Fibroblast of skin of scalp (primary cell): ENCODE data around the gene CCDC158.
"Not testable (repeated sequence)": the region's sequence is repeated elsewhere in the genome, so short reads cannot be mapped to it uniquely, and the experiment has no call there.

Experiments
- DNase-seq: peaks from one replicate; pipeline ENCODE4 v3.0.0-alpha.2; 2013

CCDC158 gene

DNA sequence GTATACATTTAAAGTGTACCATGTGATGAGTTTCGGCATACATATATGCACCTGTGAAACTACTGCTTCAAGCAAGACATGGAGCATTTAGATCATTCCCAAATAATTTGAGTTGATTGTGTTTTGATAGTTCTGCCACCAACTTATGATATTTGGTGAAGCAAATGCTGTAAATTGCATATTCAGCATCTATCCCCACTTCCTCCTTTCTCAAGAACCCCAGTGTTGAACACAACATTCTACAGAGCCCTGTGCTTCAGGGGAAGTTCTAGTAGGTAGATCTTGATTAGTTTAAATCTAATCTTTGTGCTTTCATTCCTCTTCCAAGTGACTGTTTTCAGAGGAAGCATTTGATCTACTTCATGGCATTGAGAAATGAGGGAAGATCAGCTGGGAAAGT is 8.7 kb upstream of the CCDC158 start:
- DNase-seq, result no peak

DNA sequence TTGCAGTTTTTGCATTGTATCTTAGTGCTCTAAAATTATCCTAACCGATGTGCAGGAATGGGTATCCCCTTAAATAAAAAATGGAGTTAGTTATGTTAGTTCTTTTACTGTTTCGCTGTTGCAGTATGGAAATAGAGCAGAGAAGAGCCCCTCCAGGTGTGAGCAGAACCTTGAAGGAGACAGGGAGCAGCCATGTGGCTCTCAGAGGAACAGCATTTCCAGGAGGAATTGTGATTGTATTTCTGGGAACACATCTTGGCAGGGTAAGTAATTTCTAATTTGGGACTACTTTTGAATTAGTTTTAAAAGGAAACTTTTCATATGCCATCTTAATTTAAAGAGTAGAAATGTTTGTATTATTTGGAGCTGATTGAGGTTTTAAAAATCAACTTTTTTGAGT is 5.3 kb upstream of the CCDC158 start:
- DNase-seq, result no peak

DNA sequence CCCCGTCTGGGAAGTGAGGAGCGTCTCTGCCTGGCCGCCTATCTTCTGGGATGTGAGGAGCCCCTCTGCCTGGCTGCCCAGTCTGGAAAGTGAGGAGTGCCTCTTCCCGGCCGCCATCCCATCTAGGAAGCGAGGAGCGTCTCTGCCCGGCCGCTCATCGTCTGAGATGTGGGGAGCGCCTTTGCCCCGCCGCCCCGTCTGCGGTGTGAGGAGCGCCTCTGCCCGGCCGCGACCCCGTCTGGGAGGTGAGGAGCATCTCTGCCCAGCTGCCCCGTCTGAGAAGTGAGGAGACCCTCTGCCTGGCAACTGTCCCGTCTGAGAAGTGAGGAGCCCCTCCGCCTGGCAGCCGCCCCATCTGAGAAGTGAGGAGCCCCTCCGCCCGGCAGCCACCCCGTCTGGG is 2.2 kb upstream of the CCDC158 start:
- not testable (repeated sequence) for DNase-seq

DNA sequence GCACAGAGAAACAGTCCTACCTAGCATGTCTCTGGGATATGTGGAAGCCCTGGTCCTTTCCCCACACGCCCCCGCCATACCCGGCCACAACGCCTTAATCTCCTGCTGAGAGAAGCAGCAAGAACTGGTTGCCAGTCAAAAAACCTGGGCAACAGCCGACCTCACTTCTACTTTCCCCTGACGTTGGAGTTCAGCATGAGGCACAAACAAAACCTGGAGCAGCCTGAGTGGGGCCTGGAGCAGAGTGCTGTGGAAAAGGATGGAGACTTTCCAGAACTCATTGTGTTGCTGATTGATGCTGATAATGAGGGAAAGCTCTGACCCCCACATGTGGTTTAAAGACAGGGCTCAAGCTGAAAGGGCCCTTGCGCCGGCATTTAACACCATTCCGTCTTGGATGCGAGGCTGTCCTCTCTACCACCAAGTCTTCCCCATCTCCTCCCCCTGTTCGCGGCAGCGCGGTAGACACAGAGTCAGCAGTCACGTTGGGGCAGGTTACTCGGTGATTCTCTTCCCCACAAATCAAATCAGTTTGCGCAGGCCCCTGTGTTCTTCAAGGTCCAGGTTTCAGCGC is 666 bp downstream of the CCDC158 start:
- DNase-seq, result no peak

DNA sequence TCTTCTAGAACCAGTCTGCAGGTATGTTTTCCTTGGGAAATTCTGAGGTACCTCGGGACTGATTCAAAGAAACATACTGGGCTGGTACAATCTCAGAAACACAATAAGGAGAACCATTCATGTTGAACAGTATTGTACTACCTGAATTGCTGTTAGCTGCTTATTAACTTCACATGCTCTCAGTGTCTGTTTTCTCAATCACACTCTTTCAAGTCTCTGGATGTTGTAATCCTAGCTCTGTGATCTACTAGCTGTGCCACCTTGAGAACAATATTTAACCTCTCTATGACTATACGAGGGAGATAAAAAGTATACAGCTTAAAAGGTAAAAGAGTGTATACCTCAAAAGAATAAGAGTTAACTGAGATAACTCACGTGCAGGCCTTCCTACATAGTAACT is 10.3 kb downstream of the CCDC158 start:
- DNase-seq, result no peak

DNA sequence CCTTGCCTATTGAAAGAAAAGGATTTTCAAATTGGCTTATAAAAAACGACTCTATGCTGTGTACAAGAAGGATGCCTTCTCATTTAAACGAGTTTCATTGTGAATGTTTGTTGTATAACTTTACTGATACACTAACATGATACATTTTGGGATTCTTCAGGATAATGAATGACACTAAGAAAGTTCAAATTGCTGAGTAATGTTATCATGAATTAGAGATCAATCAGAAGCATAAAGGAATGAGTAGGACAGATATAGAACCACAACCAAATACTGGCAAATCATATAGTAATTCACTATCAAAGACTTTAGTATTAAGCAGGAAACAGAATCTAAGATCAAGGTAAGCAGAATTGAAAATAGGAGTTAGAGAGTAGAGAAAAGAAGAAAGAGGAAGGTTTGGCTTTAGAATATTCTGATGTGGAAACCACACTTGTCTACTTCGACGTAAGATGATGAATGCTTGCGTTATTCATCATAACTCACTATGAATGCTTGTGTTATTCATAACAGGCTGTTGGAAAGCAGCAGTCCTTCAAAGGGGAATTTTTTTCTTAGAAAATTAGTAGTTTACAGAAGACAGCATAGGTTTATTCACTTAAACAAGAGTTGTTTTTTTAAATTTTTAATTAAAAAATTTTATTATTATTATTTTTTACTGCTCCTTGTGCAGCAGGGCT is 13.4 kb downstream of the CCDC158 start:
- peak; percentile 8 for DNase-seq

DNA sequence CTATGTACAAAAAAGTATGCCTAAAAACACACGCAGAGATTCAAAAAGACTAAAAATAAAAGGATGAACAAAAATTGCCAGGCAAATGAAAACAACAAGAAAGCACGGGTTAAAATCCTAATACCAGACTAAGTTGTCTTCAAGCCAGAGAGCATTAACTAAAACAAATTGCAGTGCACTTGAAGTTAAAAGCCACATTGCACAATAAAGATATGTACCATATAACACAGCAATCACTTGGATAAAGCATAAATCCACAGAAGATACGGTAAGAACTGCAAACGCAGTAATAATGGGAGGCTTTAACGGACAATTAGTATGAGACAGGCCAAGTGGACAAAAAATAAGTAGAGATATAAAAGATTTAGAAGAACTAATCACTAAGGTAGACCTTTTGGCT is 14.9 kb downstream of the CCDC158 start:
- DNase-seq, result no peak

DNA sequence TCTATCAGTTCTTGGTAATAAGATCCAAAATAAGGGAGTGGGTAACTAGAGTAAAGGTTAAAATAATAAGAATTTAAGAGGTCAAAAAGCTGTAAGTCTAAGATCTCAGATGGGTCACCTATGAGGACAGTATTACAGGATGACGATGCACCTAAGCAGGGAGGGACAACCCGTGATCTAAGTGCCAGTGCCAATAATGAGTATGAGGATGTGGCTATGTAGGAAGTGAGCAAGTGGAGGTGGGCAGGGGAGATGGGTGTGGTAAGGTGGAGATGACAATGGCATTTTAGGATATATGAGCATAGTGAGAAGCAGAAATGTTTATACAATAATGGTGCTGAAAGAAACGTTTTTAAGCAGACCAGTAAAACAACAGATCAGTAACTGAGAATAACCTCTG is 19.3 kb downstream of the CCDC158 start:
- DNase-seq, result no peak

DNA sequence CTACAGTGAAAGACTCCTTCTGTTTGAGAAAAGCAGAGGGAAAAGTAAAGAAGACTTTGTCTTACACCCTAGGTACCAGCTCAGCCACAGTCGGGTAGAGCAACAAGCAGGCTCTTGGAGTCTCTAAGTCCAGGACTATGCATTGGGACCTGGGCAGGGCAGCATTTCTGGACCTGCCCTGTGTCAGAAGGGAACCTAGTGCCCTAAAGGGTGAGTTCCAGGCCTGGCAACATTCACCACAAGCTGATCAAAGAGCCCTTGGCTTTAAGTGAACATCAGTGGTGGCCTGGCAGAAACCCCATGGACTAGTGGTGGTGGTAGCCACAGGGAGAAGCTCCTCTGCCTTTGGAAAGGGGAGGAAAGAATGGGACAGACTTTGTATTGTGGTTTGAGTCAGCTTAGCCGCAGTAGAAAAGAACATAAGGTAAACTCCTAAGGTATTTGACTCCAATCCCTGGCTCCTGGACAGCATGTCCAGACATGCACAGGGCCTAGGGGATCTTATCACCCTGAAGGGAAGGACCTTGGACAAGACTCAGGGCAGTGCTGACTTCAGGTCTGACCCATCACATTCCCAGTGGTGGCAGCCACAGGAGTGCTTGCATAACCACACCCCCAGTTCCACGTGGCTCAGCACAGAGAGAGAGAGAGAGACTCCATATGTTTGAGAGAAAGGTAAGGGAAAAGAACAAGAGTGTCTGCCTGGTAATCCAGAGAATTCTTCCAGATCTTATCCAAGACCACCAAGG is 32.6 kb downstream of the CCDC158 start:
- no peak for DNase-seq

DNA sequence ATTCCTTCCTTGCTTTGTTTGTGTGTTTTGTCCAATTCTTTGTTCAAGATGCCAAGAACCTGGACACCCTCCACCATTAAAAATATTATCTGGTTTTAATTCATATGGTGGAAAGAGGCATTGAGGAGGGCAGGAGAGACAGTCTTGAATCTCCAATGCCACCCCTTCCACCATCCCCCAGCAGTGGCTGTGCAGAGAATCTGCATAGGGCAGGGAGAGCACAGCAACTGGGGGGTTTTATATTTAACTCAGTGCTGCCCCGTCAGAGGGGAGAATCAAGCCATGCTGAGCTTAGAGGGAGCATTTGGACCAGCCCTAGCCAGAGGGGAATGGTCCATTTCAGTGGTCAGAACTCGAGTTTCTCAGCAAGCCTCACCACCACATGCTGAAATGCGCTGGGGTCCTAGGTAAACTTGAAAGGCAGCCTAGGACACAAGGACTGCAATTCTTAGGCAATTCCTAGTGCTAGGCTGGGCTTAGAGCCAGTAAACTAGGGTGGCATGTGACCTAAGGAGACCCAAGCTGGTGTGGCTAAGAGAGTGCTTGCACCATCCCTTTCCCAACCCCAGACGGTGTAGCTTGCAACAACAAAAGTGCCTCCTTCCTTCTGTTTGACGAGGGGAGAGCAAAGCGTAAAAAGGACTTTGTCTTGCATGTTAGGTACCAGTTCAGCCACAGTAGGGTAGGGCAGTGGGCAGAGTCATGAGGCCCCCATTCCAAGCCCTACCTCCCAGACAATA is 34.2 kb downstream of the CCDC158 start:
- DNase-seq, result no peak

DNA sequence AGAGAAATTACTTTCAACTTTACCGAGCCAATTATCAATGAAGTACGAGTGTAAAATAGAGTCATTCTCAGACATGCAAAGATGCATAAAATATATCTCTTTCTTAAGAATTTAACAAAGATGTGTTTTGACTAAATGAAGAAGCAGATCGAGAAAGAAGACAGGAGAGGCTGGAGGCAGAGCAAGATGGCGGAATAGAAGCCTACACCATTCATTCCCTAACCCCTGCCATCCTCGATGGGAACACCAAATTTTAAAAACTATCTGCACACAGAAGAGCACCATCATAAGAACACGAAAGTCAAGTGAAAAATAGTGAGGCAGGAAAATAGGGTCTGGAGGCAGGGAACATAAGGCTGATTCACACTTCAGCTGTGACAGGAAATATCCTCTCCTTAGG is 35.0 kb downstream of the CCDC158 start:
- DNase-seq, result no peak

DNA sequence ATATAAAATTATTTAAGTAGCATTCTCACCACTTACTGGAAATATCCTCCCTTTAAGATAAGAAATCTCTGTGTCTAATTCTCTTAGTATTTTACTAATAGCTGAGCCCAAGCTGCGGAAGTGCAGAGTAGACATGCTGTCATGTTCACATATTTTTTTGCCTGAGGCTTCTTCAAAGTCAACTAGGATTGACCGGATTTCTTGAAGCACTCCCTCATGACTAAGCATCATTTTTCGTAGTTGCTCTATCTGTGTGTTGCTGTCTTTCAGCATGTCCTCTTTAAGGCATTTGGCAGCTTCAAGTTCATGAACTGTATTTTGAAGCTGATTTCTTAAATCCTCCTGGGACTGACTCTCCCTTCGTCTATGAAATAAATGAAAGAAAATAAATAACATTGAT is 36.9 kb downstream of the CCDC158 start:
- DNase-seq, result no peak

DNA sequence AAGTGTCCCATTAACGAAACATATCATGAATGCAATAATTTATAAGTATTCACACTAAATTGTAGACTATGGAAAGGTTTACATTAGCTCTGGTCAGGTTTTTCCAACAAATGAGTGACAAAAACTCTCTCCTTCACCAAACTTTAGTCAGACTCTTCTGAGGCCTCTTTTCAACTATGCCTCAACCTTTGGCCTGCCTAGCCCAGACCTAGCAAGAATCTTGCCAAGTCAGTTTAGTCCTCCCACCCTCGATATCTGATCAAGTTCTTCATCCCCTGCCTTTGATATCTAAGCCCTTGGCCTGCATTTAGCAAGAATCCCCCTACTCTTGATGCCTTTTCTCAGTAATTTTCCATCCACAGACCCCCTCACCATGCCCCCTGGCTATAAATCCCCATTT is 37.9 kb downstream of the CCDC158 start:
- DNase-seq, result no peak

DNA sequence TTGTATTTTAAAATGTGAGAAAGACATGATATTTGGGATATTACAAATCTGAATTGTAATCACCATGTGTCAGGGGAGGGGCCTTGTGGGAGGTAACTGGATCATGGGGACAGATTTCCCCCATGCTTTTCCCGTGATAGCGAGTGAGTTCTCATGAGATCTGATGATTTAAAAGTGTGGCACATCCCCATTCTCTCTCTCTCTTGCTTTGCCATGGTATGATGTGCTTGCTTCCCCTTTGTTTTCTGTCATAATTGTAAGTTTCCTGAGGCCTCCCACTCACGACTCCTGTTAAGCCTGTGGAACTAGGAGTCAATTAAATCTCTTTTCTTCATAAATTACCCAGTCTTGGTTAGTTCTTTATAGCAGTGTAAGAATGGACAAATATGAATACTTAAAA is 39.0 kb downstream of the CCDC158 start:
- no peak for DNase-seq

DNA sequence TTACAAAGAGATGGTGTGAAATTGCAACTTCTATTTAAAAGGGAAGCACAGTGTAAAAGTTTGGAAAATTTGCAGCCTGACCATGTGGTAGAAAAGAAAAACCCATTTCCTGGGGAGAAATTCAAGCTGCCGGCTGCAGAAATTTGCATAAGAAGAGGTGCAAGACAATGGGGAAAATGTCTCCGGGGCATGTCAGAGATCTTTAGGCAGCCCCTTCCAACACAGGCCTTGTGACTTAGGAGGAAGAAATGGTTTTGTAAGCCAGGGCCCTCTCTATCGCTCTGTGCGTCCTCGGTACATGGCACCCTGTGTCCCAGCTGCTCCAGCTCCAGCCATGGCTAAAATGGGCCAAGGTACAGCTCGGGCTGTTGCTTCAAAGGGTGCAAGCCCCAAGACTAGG is 40.4 kb downstream of the CCDC158 start:
- no peak for DNase-seq

DNA sequence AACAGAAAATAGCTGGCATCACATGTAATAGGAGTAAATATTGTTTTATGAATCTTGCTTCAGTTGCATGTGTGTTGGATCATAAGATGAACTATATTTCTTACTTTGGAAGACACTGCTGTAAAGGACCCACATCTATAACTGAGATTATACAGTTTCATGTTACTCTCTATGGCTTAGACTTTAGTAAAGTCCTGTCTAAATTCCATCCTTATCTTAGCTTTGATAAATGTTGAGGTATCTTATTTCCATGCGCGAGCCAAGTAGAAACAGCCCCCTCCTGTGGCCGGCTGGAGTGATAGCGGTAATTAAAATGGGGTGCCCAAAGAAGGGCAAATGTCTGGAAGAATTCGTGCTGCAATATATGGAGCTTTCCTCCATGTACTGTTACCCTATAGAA is 43.0 kb downstream of the CCDC158 start:
- DNase-seq, result peak; percentile 43

DNA sequence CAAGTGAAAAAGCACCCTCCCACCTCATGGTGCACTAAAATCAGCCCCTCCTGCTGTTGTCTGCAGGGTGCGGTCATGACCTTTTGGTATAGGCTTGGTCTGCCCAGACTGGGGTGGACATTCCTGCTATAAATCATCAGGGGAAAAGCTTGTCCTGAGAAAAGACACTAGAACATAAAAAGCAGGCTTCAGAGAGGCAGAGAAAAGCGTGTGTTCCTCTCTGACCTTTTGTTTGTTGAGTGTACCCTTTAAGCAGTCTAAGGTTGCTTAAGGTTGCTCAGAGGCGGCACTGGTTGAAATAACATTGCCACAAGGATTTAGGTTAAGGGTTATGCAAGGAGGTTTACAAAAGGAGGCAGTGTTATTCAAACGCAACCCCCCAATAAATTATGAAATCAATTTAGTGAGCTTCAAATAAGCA is 43.5 kb downstream of the CCDC158 start:
- no peak for DNase-seq

DNA sequence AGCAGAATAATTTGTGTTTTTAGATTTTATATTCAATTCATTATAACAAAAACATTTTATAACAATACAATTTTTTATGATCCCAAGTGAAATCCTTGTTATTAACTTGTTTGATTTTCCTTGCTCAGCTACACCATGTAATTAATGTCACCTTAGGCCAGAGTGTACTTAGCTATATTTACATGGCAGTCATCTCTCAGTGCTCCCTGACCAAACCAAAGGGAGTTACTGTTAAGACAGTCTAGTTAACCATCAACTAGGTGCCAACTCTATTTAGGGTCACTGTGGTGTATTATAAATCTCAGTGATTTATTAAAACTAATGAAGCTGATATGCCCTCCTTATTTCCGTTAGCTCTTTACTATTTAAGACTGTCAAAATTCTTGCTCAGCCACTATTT is 44.4 kb downstream of the CCDC158 start:
- DNase-seq, result no peak

DNA sequence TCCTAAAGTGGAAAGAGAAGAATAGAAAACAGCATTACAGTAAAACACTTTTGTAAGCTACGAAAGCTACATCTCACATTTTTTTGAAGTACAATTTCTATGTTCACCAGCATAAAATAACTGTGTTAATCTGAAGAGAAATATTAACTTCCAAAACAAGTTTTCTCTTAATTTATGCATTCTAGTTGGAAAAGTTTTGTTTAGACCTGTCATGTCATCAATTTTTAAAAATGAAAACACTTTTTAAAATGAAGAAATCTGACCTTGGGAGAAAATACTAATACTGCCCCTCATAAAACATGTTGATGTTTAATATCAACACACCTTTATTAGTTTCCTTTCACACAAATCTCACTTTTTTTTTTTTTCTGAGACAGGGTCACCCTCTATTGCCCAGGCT is 45.2 kb downstream of the CCDC158 start:
- no peak for DNase-seq

DNA sequence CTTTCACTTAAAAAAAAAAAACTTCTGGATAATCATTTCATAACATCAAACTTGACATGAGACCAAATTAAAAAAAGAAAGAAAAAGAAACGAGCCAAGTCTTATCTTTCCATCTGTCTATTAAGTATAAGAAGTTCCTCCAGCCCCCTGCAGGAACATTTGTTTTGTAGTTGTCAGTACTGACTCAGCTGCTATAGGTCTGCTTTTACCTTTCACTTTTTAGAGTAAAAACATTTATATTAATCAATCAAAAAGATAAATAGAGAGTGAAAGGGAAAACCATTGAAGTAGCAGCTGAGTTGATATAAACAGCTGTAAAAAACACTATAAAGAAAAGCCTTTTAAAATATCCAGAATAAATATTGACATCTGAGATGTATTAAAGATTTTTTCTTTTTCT is 46.1 kb downstream of the CCDC158 start:
- no peak for DNase-seq

DNA sequence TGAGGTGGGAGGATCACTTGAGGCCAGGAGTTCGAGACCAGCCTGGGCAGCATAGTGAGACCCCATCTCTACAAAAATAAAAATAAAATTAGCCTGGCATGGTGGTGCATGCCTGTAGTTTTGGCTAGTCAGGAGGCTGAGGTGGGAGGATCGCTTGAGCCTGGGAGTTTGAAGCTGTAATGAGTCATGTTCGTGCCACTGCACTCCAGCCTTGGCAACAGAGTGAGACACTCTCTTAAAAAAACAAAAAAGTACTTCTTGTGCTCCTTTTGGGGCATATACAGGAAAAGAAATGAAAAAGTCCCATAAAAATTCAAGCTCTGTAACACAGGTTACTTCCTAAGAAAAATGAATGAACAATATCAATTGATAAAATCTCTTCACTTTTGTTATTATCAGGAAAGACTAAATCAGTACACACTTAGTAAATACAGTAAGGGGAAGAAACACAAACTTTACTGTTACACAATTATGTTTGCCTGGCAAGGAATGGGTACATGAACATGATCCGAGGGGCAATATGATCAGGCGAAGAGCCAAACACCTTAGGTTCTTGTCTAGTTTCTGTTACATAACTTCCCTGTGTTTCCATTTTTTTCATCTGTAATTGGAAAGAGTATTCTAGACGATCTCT is 46.9 kb downstream of the CCDC158 start:
- peak; percentile 18 for DNase-seq

DNA sequence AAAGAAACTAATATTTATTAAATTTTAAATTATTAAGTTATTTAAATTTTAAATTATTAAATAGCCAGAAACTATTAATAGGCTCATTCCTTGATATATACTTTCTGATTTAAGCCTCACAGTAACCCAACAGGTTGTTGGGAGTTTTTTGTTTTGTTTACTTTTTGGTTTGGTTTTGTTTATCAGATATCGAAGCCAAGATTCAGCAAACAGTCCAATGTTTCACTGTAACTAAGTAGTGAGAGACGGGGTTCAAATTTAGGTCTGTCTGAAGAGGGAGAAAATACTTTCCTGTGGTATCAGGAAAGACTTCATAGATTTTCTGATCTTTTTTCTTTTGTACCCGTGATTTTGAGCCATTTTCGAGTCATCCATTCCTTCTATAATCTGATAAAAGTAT is 54.2 kb downstream of the CCDC158 start:
- DNase-seq, result no peak

DNA sequence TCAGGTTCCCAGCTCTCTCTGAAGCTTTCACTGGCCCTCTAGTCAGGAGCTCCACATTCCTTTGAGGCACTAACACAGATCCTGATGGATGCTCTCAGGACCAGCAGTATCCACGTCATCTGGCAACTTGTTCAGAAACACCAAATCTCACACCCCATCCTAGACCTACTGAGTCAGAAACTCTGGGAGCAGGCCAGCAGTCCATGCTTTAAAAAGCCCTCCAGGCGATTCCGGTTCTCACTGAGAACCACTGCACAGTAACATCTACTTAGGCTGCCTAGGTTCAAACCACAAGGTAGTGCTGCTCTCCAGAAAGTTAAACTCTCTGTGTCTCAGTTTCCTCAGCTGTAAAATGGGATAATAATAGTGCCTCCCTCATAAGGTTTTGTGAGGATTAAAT is 55.3 kb downstream of the CCDC158 start:
- DNase-seq, result peak; percentile 3
